DMS153 (cell line): ENCODE results near the gene LRBA.
"Not testable (repeated sequence)": the region's sequence is repeated elsewhere in the genome, so short reads cannot be mapped to it uniquely, and the experiment has no call there.

Experiments
- DNase-seq: peaks from one replicate; lab custom pipeline; 2025; lab: John Stamatoyannopoulos, UW

Gene LRBA

DNA sequence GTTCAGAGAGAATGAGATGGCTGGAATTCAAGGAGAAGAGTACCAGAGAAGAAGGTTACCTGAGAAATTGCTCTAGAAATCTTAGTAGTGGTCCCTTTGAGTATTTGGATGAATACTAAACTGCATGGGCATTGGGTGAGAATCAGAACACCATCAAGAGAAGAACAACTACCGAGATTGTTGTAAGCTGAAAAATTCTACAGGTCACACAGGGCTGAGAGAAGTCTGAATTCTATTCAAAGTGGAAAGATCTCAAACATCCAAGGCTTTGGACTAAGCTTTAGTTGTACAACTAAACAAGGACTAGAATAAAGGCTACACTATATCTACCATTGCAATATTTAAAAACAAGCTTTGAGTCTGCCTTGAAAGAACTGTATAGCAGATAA, 40.8 kb downstream of the LRBA start:
- no peak for DNase-seq

DNA sequence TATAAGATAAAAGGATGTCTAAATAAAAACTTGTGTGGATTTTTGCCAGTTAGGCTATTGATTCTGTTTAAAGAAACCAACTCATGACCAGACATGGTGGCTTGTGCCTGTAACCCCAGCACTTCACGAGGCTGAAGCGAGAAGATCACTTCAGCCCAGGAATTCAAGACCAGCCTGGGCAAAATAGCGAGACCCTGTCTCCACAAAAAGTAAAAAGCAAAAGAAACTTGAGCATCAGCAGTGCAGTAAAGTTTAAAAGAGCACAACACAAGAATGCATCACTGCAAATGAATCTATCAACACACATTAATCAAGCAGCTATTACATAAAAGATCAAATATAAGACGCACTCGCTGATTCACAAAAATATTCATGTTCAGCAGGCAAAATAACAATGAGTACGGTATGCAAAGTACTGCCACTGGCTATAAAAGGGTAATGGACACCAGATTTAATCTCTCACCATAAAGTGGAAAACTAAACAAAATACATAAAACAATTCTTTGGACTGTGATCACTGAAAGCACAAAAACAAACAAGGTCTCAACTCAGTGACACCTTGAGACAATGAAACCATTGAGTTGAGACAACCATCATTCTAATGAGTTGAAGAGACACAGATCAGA, 41.3 kb downstream of the LRBA start:
- DNase-seq, result no peak

DNA sequence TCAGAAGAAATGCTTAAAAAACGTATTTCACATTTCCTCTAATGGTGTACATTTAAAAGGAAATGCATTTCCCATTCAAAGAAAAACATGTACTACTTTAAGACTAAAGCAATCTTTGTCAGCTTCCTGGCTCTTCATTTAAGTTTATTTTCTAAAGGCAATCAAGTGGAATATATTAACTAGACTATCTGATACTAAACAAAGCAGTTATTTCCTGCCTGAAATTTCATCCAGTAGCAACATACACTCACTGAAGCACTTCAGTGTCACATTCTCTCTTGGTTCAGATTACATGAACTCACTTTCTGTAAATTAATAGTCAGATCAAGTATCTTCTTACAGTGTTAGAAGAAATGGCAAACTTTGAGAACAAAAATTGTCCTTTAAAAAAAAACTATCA, 42.5 kb downstream of the LRBA start:
- peak; percentile 31 for DNase-seq

DNA sequence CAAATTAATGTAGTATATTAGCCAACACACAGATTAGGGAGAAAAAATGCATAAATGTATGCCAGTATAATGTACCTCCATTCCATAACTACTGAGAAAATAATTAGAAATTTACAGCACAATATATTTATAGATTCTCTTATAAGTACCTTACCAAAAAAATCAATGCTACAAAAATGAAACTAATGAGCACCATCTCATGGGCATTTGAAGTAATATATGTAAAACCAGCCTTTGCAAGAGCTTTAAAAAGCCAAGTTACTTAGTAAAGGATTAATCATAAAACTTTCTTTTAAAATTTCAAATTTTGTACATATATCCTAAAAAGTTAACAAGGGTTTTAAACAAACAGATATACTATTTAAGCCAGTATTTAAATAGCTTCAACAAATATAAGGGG, 43.2 kb downstream of the LRBA start:
- DNase-seq, result no peak

DNA sequence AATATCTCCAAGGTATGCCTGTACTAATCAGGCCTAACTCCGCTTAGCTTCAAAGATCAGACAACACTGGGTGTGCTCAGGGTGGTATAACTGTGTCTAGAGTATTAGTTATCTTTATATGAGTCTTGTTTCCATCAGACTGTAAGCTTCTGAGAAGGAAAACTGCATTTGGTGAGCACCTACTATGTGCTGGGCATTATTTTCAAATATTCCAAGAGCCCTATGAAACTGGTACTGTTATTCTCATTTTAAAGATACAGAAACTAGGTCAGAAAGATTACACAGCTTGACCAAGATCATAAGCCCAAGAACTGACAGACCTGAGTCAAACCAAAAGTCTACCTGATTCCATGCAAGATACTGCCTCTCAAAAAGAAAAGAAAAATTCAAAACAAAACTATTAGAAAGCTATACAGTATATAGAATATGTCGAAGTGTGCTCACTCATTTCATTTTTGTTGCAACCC, 44.4 kb downstream of the LRBA start:
- no peak for DNase-seq

DNA sequence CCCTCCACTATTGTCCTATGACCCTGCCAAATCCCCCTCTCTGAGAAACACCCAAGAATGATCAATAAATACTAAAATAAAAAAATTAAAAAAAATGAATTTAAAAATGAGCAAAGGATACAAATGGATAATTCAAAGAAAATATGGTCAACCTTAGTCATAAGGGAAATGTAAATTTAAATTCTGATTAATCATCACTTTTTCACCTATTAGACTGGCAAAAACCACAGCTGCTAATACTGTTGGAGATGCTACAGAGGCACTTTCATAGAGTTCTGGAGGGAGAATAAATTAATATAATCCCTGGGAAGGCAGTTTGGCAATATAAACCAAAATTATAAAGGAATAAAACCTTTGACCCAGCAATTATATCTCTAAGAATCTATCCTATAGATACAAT, 50.3 kb downstream of the LRBA start:
- DNase-seq, result no peak

- not testable (repeated sequence) for DNase-seq
Measured at GRCh38 chr4:150963602-150964345, 51.3 kb downstream of the LRBA start.

- no peak for DNase-seq
Measured at GRCh38 chr4:150962245-150962644, 52.8 kb downstream of the LRBA start.

GRCh38 chr4:150961566-150961965, 53.5 kb downstream of the LRBA start:
- no peak for DNase-seq

GRCh38 chr4:150960818-150961217, 54.3 kb downstream of the LRBA start:
- DNase-seq, result no peak

DNA sequence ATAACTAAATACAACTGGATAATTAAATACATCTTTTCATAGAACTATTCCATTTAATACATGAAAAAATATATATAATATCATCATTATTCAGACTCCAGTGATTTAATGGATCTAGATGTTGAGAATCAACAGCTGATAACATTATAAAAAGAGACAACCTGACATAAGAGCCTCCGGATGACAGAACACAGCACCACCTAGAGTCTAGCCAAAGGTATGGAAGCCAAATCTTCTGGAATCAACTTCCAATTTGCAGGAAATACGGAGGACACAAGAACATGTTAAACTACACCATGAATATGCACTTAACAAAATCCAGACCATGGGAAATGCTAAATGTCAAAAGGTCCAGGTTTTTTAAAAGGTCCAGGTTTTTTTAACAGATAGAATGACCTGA, 55.0 kb downstream of the LRBA start:
- no peak for DNase-seq

DNA sequence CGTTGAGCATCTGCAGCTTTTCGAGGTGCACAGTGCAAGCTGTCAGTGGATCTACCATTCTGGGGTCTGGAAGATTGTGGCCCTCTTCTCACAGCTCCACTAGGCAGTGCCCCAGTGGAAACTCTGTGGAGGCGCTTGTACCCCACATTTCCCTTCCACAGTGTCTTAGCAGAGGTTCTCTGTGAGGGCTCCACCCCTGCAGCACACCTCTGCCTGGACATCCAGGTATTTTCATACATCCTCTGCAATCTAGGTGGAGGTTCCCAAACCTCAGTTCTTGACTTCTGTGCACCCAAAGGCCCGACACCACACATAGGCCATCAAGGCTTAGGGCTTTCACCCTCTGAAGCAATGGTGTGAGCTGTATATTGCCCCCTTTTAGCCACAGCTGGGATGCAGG, 57.1 kb downstream of the LRBA start:
- not testable (repeated sequence) for DNase-seq

DNA sequence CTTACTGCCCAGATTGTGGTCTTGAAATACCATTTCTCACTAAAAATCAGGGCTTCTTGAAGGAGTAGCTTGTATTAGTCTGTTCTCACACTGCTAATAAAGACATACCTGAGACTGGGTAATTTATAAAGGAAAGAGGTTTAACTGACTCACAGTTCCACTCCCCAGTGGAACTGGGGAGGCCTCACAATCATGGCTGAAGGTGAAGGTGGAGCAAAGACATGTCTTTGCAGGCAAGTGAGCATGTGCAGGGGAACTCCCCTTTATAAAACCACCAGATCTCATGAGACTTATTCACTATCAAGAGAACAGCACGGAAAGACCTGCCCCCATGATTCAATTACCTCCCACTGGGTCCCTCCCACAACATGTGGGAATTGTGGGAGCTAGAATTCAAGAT, 58.0 kb downstream of the LRBA start:
- not testable (repeated sequence) for DNase-seq

DNA sequence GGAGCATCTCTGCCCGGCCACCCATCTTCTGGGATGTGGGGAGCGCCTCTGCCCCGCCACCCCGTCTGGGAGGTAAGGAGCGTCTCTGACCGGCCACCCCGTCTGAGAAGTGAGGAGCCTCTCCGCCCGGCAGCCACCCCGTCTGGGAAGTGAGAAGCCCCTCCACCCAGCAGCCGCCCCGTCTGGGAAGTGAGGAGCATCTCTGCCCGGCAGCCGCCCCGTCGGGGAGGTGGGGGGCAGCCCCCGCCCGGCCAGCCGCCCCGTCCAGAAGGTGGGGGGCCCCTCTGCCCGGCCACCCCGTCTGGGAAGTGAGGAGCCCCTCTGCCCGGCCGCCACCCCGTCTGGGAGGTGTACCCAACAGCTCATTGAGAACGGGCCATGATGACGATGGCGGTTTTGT, 61.2 kb downstream of the LRBA start:
- not testable (repeated sequence) for DNase-seq

- no peak for DNase-seq
Measured at GRCh38 chr4:150952167-150952845, 62.8 kb downstream of the LRBA start.

DNA sequence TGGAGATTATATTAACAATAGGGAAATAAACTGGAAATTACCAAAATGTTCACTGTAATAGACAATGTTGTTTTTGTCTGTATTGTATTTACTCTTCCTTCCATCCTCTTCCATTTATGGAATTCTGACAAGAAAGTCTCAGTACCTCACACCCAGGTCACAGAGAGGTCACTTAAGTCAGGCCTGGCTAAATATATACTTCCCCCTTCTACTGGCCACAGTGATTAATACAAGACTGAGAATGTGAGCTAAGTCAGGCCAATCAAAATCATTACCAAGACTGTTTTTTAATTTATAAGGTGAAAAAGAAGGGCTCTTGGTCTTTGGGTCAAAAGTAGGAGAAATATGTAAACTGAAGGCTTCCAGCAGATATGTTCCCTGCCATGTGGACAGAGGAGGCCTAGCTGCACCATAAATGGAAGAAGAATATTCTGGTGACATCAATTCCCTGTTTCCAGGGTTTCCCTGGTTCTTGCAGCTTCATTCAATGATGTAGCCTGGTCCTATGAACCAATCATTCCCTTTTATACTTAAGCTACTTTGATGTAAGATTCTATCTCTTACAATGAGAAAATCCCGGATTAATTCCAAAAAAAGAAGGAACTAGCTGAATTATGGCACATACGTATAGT, 64.3 kb downstream of the LRBA start:
- no peak for DNase-seq

- DNase-seq, result no peak
Measured at GRCh38 chr4:150949943-150950342, 65.1 kb downstream of the LRBA start.

- DNase-seq, result no peak
Measured at GRCh38 chr4:150949342-150949741, 65.7 kb downstream of the LRBA start.

DNA sequence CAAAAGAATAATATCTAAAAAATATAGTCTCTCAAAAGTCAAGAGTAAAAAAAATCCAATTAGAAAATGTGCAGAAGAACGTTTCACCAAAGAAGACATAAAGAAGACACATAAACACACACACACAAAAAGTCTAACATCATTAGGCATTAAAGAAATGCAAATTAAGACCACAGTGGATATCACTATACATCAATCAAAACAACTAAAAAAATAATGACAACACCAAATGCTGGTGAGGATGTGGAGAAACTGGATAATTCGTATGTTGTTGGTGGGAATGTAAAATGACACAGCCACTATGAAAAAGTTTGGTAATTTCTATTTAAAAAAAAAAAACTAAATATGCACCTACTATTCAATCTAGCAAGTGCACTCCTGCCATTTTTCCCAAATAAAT, 66.4 kb downstream of the LRBA start:
- no peak for DNase-seq

DNA sequence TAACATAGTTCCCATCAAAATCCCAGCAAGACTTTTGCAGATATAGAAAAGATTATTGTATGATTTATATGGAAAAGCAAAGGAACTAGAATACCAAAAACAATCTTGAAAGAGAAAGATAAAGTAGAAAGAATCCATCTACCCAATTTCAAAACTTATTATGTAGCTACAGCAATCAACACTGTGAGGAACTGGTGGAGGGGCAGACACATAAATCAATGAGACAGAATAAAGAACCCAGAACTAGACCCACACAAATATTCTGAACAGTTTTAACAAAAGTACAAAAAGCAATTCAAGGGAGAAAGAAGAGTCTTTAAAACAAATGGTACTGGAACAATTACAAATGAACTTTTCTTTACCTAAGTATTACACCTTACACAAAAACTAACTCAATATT, 67.0 kb downstream of the LRBA start:
- no peak for DNase-seq

GRCh38 chr4:150944660-150945059, 70.4 kb downstream of the LRBA start:
- DNase-seq, result no peak

GRCh38 chr4:150943818-150944217, 71.3 kb downstream of the LRBA start:
- no peak for DNase-seq

DNA sequence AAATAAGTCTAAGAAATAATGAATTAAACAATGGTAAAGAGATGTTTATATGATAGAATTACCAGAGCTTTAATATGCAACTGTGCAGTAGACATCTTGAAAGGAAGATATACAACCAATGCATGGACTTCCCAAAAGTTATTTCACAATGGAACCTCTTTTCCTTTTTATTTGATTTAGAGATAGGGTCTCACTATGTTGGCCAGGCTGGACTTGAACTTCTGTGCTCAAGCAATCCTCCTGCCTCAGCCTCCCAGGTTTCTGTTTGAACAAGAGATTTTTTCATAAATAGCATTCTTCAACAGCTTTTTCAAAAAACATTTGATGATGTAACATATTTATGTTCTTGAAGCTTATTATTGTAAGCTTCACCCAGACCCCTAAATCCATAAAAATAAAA, 72.0 kb downstream of the LRBA start:
- no peak for DNase-seq
